ENCODE results near the gene JSRP1.
"Not testable (repeated sequence)": the region's sequence is repeated elsewhere in the genome, so short reads cannot be mapped to it uniquely, and the experiment has no call there.

Gene JSRP1

GRCh38 chr19:2282062-2282861, 26.0 kb upstream of the JSRP1 start, which contains the start of gene PEAK3:
PEAK3 (minus strand) TSS chr19:2282175; CDS start chr19:2280931, 1,244 bp downstream.
- DNase-seq: no peak

- not testable (repeated sequence) for DNase-seq
Measured at GRCh38 chr19:2281265-2282061, 25.2 kb upstream of the JSRP1 start.

- no peak for DNase-seq
Measured at GRCh38 chr19:2280633-2281264, 24.5 kb upstream of the JSRP1 start.

DNA sequence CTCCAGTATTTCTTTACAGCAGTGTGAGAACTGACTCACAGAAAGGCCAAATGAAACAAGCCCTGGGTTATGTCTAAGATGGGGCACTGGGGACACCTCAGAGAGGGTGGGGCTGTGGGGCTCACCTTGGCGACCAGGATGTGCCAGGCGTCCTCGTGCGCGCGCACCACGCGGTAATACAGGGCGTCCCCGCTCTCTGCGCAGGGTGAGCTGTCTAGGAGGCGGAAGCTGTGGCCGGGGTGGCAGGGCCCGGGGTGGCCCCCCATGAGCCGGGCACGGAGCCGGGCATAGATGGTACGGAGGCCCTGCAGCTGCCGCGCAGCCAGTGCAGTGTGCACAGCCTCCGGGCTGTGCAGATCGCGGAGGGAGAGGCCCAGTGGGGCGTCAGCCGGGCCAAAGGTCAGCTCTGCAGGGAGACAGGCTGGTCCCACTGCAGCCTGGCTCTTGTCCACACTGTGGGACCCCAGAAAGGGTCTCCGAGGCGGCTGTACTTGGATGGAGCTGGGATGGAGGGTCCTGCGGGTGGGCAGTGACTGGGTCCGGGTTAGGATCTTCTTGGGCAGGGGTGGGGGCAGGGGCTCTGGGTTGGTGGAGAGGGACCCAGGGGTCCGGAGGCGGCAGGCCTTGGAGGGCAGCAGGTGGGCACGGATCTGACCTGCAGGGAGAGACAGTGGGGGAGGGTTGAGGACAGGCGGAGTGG, 22.4 kb upstream of the JSRP1 start:
- DNase-seq: no peak

GRCh38 chr19:2277138-2277537, 20.9 kb upstream of the JSRP1 start:
- DNase-seq: no peak

GRCh38 chr19:2276429-2276986, 20.3 kb upstream of the JSRP1 start:
- no peak for DNase-seq

DNA sequence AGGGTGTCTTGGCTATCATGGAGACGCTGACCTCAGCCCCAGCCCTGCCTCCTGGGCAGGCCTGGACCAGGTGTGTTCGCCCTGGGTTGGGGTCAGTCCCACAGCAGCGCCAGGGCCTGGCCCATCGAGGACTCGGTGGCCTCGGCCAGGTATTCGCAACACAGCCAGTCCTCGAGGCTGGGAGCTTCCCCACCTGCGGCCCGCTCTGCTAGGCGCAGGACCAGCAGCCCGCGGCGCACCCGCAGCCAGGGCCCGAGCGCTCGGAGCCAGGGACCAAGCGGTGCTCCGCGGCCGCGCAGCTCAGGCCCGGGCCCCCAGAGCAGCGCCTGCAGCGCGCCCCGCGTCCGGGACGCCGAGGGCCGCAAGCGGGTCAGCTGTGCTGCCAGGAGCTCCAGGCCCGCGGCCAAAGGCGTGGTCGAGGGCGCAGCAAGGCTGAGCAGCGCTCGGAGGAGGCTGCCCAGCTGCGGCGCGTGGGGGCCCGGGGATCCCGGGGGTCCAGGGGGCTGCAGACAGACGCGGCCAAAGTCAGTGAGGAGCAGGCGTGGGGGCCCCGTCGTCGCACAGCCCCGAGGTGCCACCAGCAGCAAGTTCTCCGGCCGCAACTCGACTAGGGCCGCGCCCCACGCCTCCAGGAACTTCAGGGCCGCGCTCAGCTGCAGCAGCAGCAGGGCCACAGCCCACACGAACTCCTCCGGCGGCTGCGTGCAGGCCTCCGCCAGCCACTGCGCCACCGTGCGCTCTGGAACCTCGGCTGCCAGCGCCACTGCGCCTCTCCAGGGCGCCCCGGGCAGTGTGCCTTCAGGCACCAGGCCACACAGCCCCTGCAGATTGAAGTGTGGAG, 19.6 kb upstream of the JSRP1 start:
- DNase-seq: no peak

- no peak for DNase-seq
Measured at GRCh38 chr19:2274931-2275535, 18.8 kb upstream of the JSRP1 start.

- no peak for DNase-seq
Measured at GRCh38 chr19:2274185-2274711, 18.0 kb upstream of the JSRP1 start.

DNA sequence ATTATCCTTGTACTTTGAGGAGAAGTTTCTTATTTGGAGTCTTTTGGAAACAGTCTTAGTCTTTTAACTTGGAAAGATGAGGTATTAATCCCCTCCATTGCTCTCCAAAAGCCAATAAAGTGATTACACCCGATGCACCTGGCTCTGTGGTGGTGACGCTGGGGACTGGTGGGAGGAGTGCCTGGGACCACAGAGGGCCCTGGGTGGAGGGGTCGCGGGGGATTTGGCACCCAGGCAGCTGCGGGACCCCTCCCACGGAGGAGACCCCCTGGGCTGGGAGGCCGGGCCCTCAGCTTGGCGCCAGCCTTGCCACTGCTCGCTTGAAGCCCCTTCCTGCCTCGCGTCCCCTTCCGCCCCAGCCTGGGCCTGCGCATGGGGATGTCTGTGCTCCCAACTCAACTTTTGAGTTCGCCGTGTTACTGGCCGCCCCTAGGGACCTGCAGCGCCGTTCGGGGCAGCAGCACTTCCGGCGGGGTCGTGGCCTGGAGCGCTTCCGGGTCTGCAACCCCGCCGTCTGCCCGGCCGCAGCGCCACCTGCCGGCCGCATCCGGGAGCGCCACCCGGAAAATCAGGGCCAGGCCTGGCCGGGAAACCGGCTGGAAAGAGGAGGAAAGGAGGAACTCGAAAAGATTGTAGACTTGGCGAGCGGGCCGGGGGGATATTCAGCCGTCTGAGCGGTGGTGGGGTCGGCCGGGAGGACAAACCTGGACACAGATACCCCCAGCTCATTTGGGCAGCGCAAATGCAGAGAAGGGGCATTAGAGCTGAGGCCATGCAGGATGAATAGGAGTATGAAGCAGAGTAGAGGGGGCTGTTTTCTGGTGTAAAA, 17.4 kb upstream of the JSRP1 start:
- peak; percentile 72 for DNase-seq

DNA sequence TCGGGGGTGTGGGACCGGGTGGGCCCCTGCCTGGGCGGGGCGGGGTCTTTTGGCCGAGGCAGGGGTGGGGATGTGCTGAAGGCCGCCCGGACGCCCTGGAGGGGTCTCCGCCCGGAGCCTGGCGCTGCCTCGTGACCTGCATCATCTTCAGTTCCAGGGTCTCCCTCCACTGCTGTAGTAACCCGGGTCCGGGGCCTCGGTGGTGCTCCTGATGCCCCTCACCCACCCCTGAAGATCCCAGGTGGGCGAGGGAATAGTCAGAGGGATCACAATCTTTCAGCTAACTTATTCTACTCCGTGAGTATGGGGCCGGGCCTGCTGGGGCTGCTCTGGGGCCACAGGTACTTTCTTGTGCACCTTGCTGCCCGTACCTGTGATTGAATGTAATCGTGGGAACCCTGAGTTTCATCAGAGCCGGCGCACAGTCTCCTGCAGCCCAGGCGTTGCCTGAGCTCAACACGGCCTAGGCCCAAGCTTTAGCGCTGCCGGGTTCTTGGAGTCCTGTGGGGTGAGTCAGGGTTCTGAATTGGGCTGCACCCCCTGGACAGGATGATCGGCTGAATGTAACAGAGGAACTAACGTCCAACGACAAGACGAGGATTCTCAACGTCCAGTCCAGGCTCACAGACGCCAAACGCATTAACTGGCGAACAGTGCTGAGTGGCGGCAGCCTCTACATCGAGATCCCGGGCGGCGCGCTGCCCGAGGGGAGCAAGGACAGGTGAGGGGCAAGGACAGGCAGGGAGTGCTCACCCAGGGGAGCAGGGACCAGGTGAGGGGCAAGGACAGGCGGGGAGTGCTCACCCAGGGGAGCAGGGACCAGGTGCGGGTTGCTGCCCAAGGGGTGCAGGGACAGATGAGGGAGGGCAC, 15.3 kb upstream of the JSRP1 start:
- DNase-seq: no peak

GRCh38 chr19:2270423-2271233, 14.4 kb upstream of the JSRP1 start:
- no peak for DNase-seq

DNA sequence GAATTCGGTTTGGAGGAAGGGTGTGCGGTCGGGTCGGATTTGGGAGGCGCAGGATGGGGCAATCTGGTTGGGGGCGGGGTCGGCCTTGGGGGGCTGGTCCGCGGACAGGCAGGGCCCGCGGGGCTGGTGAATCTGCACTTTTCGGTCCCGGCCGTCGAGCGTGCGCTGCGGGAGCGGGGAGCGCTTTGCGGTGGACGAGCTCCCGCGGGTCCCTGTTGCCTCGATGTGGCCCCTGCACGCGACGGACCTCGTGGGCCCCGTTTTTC, 13.9 kb upstream of the JSRP1 start:
- no peak for DNase-seq

DNA sequence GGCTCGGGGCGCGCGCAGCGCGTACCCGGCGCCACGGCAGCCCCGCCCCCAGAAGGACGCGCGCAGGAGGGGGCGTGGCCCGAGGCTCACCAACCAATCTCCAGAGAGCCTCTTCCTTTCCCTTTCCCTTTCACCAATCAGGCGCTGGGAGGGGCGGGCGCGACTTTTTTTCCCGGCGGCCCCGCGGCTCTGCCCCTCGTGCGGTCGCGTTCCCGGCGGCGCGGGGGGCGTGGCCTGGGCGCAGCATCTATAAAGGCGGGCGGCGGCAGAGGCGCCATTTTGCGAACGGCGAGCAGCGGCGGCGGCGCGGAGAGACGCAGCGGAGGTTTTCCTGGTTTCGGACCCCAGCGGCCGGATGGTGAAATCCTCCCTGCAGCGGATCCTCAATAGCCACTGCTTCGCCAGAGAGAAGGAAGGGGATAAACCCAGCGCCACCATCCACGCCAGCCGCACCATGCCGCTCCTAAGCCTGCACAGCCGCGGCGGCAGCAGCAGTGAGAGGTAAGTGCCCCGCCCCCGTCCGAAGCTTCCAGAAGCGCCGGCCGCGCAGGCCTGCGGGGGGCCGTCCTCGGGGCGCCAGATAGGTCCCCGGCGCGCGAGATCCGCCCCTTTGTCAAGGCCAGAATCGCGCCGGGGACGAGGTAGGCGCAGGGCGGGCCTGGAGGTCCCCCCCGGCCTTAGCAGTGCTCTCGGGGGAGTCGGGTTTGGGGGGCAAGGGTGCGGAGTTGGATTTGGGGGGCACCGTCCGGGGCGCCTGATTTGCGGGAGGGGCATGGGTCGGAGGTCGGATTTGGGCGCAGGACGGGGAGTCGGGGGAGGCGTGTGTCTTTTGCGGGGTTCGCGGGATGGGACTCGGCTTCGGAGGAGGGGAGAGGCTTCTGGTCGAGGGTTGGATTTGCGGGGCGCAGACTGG, 13.3 kb upstream of the JSRP1 start:
- DNase-seq: peak; percentile 96

DNA sequence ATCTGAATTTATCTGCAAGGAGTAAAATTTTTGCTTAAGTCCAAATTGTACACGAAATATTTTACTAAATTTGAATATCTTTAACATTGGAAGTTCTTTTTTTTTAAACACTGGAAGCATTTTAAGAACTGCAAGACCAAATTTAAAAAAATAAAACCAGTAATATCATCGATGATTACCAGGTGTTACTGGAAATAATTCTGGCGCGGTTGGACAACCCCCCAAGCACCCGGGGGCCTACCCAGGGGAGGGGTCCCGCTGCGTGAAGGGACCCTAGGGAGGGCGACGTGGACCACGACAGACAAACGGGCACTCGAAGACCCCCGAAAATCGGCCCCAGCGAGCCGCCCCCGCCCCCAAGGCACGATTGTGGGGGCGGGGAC, 12.6 kb upstream of the JSRP1 start:
- DNase-seq: no peak

- no peak for DNase-seq
Measured at GRCh38 chr19:2268480-2268830, 12.2 kb upstream of the JSRP1 start.

Data from NCI-H2029 (cell line).